Measurements from ENCODE around the gene CRKL.

GRCh38 chr22:20933910-20934309 is 16.7 kb downstream of the CRKL start:
- TF ChIP-seq CTCF (tag by site-specific recombination; IDR thresholded peaks at IDR 0.05) (no peak), ZNF184 (tag by site-specific recombination; IDR thresholded peaks at IDR 0.05) (no peak), ATF2 (tag by site-specific recombination; IDR thresholded peaks at IDR 0.05; ENCODE audit: low read depth) (no peak), ZSCAN30 (tag by site-specific recombination; IDR thresholded peaks at IDR 0.05) (no peak), ZNF423 (tag by site-specific recombination; IDR thresholded peaks at IDR 0.05) (no peak), ZNF23 (tag by site-specific recombination; IDR thresholded peaks at IDR 0.05; ENCODE audit: borderline replicate concordance) (no peak), ZNF335 (tag by site-specific recombination; conservative IDR thresholded peaks at IDR 0.05) (no peak), PRDM1 (tag by site-specific recombination; IDR thresholded peaks at IDR 0.05) (no peak), ZNF26 (tag by site-specific recombination; IDR thresholded peaks at IDR 0.05) (no peak)
- TF ChIP-seq, protein P1, sequence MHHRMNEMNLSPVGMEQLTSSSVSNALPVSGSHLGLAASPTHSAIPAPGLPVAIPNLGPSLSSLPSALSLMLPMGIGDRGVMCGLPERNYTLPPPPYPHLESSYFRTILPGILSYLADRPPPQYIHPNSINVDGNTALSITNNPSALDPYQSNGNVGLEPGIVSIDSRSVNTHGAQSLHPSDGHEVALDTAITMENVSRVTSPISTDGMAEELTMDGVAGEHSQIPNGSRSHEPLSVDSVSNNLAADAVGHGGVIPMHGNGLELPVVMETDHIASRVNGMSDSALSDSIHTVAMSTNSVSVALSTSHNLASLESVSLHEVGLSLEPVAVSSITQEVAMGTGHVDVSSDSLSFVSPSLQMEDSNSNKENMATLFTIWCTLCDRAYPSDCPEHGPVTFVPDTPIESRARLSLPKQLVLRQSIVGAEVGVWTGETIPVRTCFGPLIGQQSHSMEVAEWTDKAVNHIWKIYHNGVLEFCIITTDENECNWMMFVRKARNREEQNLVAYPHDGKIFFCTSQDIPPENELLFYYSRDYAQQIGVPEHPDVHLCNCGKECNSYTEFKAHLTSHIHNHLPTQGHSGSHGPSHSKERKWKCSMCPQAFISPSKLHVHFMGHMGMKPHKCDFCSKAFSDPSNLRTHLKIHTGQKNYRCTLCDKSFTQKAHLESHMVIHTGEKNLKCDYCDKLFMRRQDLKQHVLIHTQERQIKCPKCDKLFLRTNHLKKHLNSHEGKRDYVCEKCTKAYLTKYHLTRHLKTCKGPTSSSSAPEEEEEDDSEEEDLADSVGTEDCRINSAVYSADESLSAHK (tag by site-specific recombination; IDR thresholded peaks at IDR 0.05), result no peak
- TF ChIP-seq, protein P2, sequence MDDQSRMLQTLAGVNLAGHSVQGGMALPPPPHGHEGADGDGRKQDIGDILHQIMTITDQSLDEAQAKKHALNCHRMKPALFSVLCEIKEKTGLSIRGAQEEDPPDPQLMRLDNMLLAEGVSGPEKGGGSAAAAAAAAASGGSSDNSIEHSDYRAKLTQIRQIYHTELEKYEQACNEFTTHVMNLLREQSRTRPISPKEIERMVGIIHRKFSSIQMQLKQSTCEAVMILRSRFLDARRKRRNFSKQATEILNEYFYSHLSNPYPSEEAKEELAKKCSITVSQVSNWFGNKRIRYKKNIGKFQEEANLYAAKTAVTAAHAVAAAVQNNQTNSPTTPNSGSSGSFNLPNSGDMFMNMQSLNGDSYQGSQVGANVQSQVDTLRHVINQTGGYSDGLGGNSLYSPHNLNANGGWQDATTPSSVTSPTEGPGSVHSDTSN (CRISPR knock-in tag; IDR thresholded peaks at IDR 0.05), result no peak
- TF ChIP-seq, protein P3, sequence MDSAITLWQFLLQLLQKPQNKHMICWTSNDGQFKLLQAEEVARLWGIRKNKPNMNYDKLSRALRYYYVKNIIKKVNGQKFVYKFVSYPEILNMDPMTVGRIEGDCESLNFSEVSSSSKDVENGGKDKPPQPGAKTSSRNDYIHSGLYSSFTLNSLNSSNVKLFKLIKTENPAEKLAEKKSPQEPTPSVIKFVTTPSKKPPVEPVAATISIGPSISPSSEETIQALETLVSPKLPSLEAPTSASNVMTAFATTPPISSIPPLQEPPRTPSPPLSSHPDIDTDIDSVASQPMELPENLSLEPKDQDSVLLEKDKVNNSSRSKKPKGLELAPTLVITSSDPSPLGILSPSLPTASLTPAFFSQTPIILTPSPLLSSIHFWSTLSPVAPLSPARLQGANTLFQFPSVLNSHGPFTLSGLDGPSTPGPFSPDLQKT (IDR thresholded peaks at IDR 0.05; ENCODE audit: borderline replicate concordance, low read depth, low read length), result no peak
- TF ChIP-seq, protein P4, sequence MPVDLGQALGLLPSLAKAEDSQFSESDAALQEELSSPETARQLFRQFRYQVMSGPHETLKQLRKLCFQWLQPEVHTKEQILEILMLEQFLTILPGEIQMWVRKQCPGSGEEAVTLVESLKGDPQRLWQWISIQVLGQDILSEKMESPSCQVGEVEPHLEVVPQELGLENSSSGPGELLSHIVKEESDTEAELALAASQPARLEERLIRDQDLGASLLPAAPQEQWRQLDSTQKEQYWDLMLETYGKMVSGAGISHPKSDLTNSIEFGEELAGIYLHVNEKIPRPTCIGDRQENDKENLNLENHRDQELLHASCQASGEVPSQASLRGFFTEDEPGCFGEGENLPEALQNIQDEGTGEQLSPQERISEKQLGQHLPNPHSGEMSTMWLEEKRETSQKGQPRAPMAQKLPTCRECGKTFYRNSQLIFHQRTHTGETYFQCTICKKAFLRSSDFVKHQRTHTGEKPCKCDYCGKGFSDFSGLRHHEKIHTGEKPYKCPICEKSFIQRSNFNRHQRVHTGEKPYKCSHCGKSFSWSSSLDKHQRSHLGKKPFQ (tag by site-specific recombination; IDR thresholded peaks at IDR 0.05), result no peak
- TF ChIP-seq, protein P5, sequence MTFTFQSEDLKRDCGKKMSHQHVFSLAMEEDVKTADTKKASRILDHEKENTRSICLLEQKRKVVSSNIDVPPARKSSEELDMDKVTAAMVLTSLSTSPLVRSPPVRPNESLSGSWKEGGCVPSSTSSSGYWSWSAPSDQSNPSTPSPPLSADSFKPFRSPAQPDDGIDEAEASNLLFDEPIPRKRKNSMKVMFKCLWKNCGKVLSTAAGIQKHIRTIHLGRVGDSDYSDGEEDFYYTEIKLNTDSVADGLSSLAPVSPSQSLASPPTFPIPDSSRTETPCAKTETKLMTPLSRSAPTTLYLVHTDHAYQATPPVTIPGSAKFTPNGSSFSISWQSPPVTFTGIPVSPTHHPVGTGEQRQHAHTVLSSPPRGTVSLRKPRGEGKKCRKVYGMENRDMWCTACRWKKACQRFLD (tag by site-specific recombination; IDR thresholded peaks at IDR 0.05), result no peak

Measured in HEK293 (cell line).